Trophoblast cell (in vitro differentiated cells and primary cell): ENCODE data around the gene LY6G6D.

Source experiments
- DNase-seq, 2 donors: peaks; one replicate each; pipeline ENCODE4 v3.0.0-alpha.2; 2016
- H2AFZ ChIP-seq: 2 replicates; pipeline ENCODE4 v1.6.1; 2013; ENCODE audit warnings: low read length, moderate library complexity, mild to moderate bottlenecking; ENCODE audit not compliant: insufficient read depth, poor library complexity
- H2AK5ac ChIP-seq: 2 replicates; pipeline ENCODE4 v1.6.1; 2013; ENCODE audit warnings: mild to moderate bottlenecking, low read length
- H2BK120ac ChIP-seq: 2 replicates; pipeline ENCODE4 v1.6.1; 2013; ENCODE audit warnings: low read length, mild to moderate bottlenecking, moderate library complexity; ENCODE audit not compliant: insufficient read depth, poor library complexity
- H2BK12ac ChIP-seq: 2 replicates; pipeline ENCODE4 v1.6.1; 2013; ENCODE audit warnings: mild to moderate bottlenecking, low read length, moderate library complexity
- H2BK5ac ChIP-seq: 2 replicates; pipeline ENCODE4 v1.6.1; 2013; ENCODE audit warnings: low read length, low read depth, moderate library complexity, mild to moderate bottlenecking; ENCODE audit not compliant: poor library complexity
- H3K14ac ChIP-seq: 2 replicates; pipeline ENCODE4 v1.6.1; 2013; ENCODE audit warnings: mild to moderate bottlenecking, low read length
- H3K18ac ChIP-seq: 2 replicates; pipeline ENCODE4 v1.6.1; 2013; ENCODE audit warnings: mild to moderate bottlenecking, low read length
- H3K23ac ChIP-seq: 2 replicates; pipeline ENCODE4 v1.6.1; 2013; ENCODE audit warnings: low read length
- H3K27ac ChIP-seq: 2 replicates; pipeline ENCODE4 v1.5.1; 2013; ENCODE audit warnings: low read depth, mild to moderate bottlenecking, inconsistent platforms, low read length, moderate library complexity
- H3K27me3 ChIP-seq: 2 replicates; pipeline ENCODE4 v1.6.1; 2013; ENCODE audit warnings: inconsistent platforms, mild to moderate bottlenecking, low read length, moderate library complexity; ENCODE audit not compliant: insufficient read depth
- H3K36me3 ChIP-seq, 2 experiments: 1 replicate in 1 of 2; 2 replicates in 1 of 2; pipeline ENCODE4 v1.6.1; 2013; ENCODE audit warnings: low read length in 2 of 2, mild to moderate bottlenecking in 2 of 2, moderate library complexity in 1 of 2; ENCODE audit not compliant: insufficient read depth in 2 of 2, control insufficient read depth in 1 of 2
- H3K4ac ChIP-seq: 2 replicates; pipeline ENCODE4 v1.6.1; 2013; ENCODE audit warnings: low read depth, mild to moderate bottlenecking, low read length, moderate library complexity
- H3K4me1 ChIP-seq, 2 experiments: 1 replicate in 1 of 2; 2 replicates in 1 of 2; pipeline ENCODE4 v1.6.1; 2013; ENCODE audit warnings: low read length in 2 of 2, mild to moderate bottlenecking in 2 of 2, moderate library complexity in 1 of 2; ENCODE audit not compliant: insufficient read depth in 2 of 2, control insufficient read depth in 1 of 2
- H3K4me2 ChIP-seq: 2 replicates; pipeline ENCODE4 v1.6.1; 2013; ENCODE audit warnings: inconsistent platforms, mild to moderate bottlenecking, low read length, moderate library complexity
- H3K4me3 ChIP-seq: 2 replicates; pipeline ENCODE4 v1.5.1; 2013; ENCODE audit warnings: mild to moderate bottlenecking, low read depth, low read length, inconsistent platforms
- H3K79me1 ChIP-seq: one replicate; pipeline ENCODE4 v1.6.1; 2013; ENCODE audit warnings: low read length
- H3K79me2 ChIP-seq: 2 replicates; pipeline ENCODE4 v1.6.1; 2013; ENCODE audit warnings: low read length, mild to moderate bottlenecking; ENCODE audit not compliant: control insufficient read depth, insufficient read depth, poor library complexity
- H3K9ac ChIP-seq: 2 replicates; pipeline ENCODE4 v1.6.1; 2013; ENCODE audit warnings: mild to moderate bottlenecking, low read length
- H3K9me3 ChIP-seq: 2 replicates; pipeline ENCODE4 v1.6.1; 2013; ENCODE audit warnings: low read depth, mild to moderate bottlenecking, control low read depth, inconsistent platforms, low read length; ENCODE audit not compliant: insufficient read depth
- H4K12ac ChIP-seq: 2 replicates; pipeline ENCODE4 v1.6.1; 2013; ENCODE audit warnings: low read depth, mild to moderate bottlenecking, low read length, moderate library complexity
- H4K8ac ChIP-seq: 2 replicates; pipeline ENCODE4 v1.6.1; 2013; ENCODE audit warnings: low read depth, mild to moderate bottlenecking, low read length, moderate library complexity
- H4K91ac ChIP-seq: one replicate; pipeline ENCODE4 v1.6.1; 2013; ENCODE audit warnings: low read depth, mild to moderate bottlenecking, low read length, moderate library complexity
- WGBS: extraction: QIAGEN DNeasy Blood & Tissue Kit; methylation state at CpG from one replicate; pipeline ENCODE4 v1.1.7; 2013; ENCODE audit warnings: missing lambda C conversion rate; ENCODE audit not compliant: insufficient read length, insufficient coverage; ENCODE audit errors: extremely low coverage; 5-methylcytosine and 5-hydroxymethylcytosine counted together

Gene LY6G6D

GRCh38 chr6:31741815-31742214 lies 26.7 kb downstream of the LY6G6D start:
- H3K9me3 ChIP-seq = no peaks in the 10 kb centered on the region
- H3K79me1 ChIP-seq = peaks cover 17% of the 10 kb centered on the region
- H3K14ac ChIP-seq = no peak overlapping the region
- no peaks in the 10 kb centered on the region for H3K27me3 ChIP-seq
- H3K36me3 ChIP-seq = peaks cover 0 to 3% of the 10 kb centered on the region in 2 experiments
- H3K4me3 ChIP-seq = no peak overlapping the region
- no peak overlapping the region for H3K9ac ChIP-seq
- no peak overlapping the region for H3K27ac ChIP-seq
- no peak overlapping the region for H3K23ac ChIP-seq
- H3K4me2 ChIP-seq = no peak overlapping the region
- H2BK12ac ChIP-seq = no peak overlapping the region
- H3K4ac ChIP-seq = no peak overlapping the region
- H4K91ac ChIP-seq = no peak overlapping the region
- peaks cover 4% of the 10 kb centered on the region for H3K79me2 ChIP-seq
- DNase-seq = no peak
- H4K8ac ChIP-seq = no peak overlapping the region
- peaks cover 19 to 24% of the 10 kb centered on the region in 2 experiments for H3K4me1 ChIP-seq
- no peak overlapping the region for H2BK120ac ChIP-seq
- no peak overlapping the region for H2BK5ac ChIP-seq
- H2AFZ ChIP-seq = no peak overlapping the region
- WGBS = no CpG with 5 or more reads among the region's 2 CpGs
- H2AK5ac ChIP-seq = no peak overlapping the region
- H4K12ac ChIP-seq = no peak overlapping the region
- H3K18ac ChIP-seq = no peak overlapping the region

- Histone ChIP-seq H3K27ac (no peak overlapping the region), H3K4me3 (no peak overlapping the region), H3K79me1 (peaks cover 13% of the 10 kb centered on the region), H3K27me3 (no peaks in the 10 kb centered on the region), H3K4me1 (peaks cover 23 to 26% of the 10 kb centered on the region in 2 experiments), H3K36me3 (peaks cover 0 to 3% of the 10 kb centered on the region in 2 experiments), H4K91ac (no peak overlapping the region), H2AK5ac (no peak overlapping the region), H4K8ac (no peak overlapping the region), H3K4ac (no peak overlapping the region), H3K4me2 (no peak overlapping the region), H3K79me2 (peaks cover 4% of the 10 kb centered on the region), H2BK12ac (no peak overlapping the region), H3K9me3 (no peaks in the 10 kb centered on the region), H3K14ac (no peak overlapping the region), H3K18ac (no peak overlapping the region), H2AFZ (no peak overlapping the region), H4K12ac (no peak overlapping the region), H2BK120ac (no peak overlapping the region), H3K23ac (no peak overlapping the region), H2BK5ac (no peak overlapping the region), H3K9ac (no peak overlapping the region)
- WGBS = no CpG with 5 or more reads among the region's 3 CpGs
- DNase-seq = no peak
Observed at GRCh38 chr6:31742894-31743293, 27.7 kb downstream of the LY6G6D start.

- Histone ChIP-seq H3K27ac (no peak overlapping the region), H3K18ac (no peak overlapping the region), H4K12ac (no peak overlapping the region), H2AK5ac (no peak overlapping the region), H3K79me1 (peaks cover 5% of the 10 kb centered on the region), H3K79me2 (peaks cover 4% of the 10 kb centered on the region), H3K27me3 (no peaks in the 10 kb centered on the region), H3K4me3 (no peak overlapping the region), H4K8ac (no peak overlapping the region), H2BK12ac (peak overlapping the region; percentile 45), H3K9ac (no peak overlapping the region), H2BK120ac (no peak overlapping the region), H2BK5ac (no peak overlapping the region), H2AFZ (no peak overlapping the region), H3K4me1 (peaks cover 12 to 15% of the 10 kb centered on the region in 2 experiments), H3K36me3 (peaks cover 0 to 5% of the 10 kb centered on the region in 2 experiments), H3K9me3 (no peaks in the 10 kb centered on the region), H3K14ac (no peak overlapping the region), H3K4me2 (no peak overlapping the region), H3K23ac (no peak overlapping the region), H4K91ac (peak overlapping the region; percentile 31), H3K4ac (no peak overlapping the region)
- no peak for DNase-seq
- WGBS = no CpG with 5 or more reads among the region's 1 CpG
Observed at GRCh38 chr6:31744422-31744821, 29.3 kb downstream of the LY6G6D start.

GRCh38 chr6:31749301-31750036 lies 34.3 kb downstream of the LY6G6D start:
- H3K4ac ChIP-seq = no peak overlapping the region
- peak overlapping the region; percentile 55 for H3K23ac ChIP-seq
- H2BK5ac ChIP-seq = no peak overlapping the region
- no peak overlapping the region for H3K9ac ChIP-seq
- no peak overlapping the region for H2BK12ac ChIP-seq
- no peak overlapping the region for H2BK120ac ChIP-seq
- H3K4me1 ChIP-seq = peaks cover 6 to 8% of the 10 kb centered on the region in 2 experiments
- H4K91ac ChIP-seq = no peak overlapping the region
- no peak overlapping the region for H3K14ac ChIP-seq
- no peaks in the 10 kb centered on the region for H3K79me1 ChIP-seq
- no CpG with 5 or more reads among the region's 8 CpGs for WGBS
- H2AK5ac ChIP-seq = no peak overlapping the region
- no peak for DNase-seq
- H3K27me3 ChIP-seq = no peaks in the 10 kb centered on the region
- no peaks in the 10 kb centered on the region for H3K79me2 ChIP-seq
- no peak overlapping the region for H4K12ac ChIP-seq
- H3K9me3 ChIP-seq = no peaks in the 10 kb centered on the region
- no peak overlapping the region for H3K4me2 ChIP-seq
- H2AFZ ChIP-seq = no peak overlapping the region
- no peak overlapping the region for H3K27ac ChIP-seq
- no peak overlapping the region for H3K18ac ChIP-seq
- peaks cover 0 to 2% of the 10 kb centered on the region in 2 experiments for H3K36me3 ChIP-seq
- no peak overlapping the region for H3K4me3 ChIP-seq
- no peak overlapping the region for H4K8ac ChIP-seq
